Erythroblast (primary cell): ENCODE results near the gene TRIM31.

Experiments
- GATA1 ChIP-seq: IDR thresholded peaks from 2 replicates; pipeline ENCODE4 v1.6.1; 2011; ENCODE audit warnings: low read depth, mild to moderate bottlenecking, control low read depth, low read length, moderate library complexity
- POLR2A ChIP-seq: IDR thresholded peaks from 2 replicates; pipeline ENCODE4 v1.6.1; 2011; ENCODE audit warnings: mild to moderate bottlenecking, low read length

GRCh38 chr6:30121446-30122366, 8.8 kb upstream of the TRIM31 start:
- TF ChIP-seq POLR2A (no peak), GATA1 (no peak)
